ENCODE data around the gene APLF.

DNA sequence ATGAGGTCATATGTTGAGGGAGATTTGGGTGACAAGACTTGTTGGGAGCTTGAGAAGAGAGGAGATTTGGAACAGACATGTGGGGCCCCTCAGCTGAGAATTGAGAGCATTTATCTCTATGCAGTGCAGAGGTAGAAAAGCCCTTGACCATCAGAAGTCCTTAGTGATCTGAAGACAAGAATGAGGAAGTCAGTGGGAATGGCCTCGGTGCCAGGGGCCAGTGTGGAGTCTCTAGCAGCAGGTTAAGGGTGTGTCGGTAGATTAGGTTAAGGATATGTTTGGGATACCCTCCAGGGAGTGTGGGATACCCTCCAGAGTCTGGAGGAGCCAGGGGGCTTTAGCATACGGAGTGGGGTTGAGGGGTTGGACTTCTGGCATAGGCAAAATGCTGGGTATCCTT is 41.9 kb upstream of the APLF start:
- TF ChIP-seq YY1 (IDR thresholded peaks at IDR 0.05; ENCODE audit: insufficient read depth, insufficient read length) (no peak), SUZ12 (IDR thresholded peaks at IDR 0.05; ENCODE audit: extremely low read depth, insufficient read depth, insufficient read length) (no peak), ZNF274 (IDR thresholded peaks at IDR 0.05; ENCODE audit: low read depth, low read length) (no peak)
